HG03457 (cell line): ENCODE measurements around the gene ACACB.

Source experiments
- ATAC-seq: cut with Tn5 transposase; IDR thresholded peaks from one replicate; pipeline ENCODE4 v1.9.1; 2021; ENCODE audit warnings: moderate number of reproducible peaks; ENCODE audit not compliant: unreplicated experiment

Gene ACACB

GRCh38 chr12:109271418-109271817 lies 155.0 kb downstream of the ACACB start:
- ATAC-seq, result no peak

GRCh38 chr12:109273354-109273753 lies 157.0 kb downstream of the ACACB start:
- ATAC-seq, result no peak

GRCh38 chr12:109274381-109274780 lies 158.0 kb downstream of the ACACB start:
- ATAC-seq, result no peak

GRCh38 chr12:109275173-109275572 lies 158.8 kb downstream of the ACACB start:
- no peak for ATAC-seq

GRCh38 chr12:109276160-109276559 lies 159.8 kb downstream of the ACACB start:
- ATAC-seq, result no peak

- ATAC-seq, result no peak
Observed at GRCh38 chr12:109277255-109277898, 161.0 kb downstream of the ACACB start.

GRCh38 chr12:109277899-109278762 lies 161.7 kb downstream of the ACACB start:
- no peak for ATAC-seq

- ATAC-seq, result no peak
Observed at GRCh38 chr12:109278912-109279311, 162.5 kb downstream of the ACACB start.

GRCh38 chr12:109279525-109279924 lies 163.1 kb downstream of the ACACB start:
- no peak for ATAC-seq

GRCh38 chr12:109281452-109281851 lies 165.1 kb downstream of the ACACB start:
- ATAC-seq, result no peak

- ATAC-seq, result no peak
Observed at GRCh38 chr12:109284392-109284791, 168.0 kb downstream of the ACACB start.

GRCh38 chr12:109286252-109286651 lies 169.9 kb downstream of the ACACB start:
- no peak for ATAC-seq

- ATAC-seq, result no peak
Observed at GRCh38 chr12:109286652-109287051, 170.3 kb downstream of the ACACB start.

GRCh38 chr12:109287181-109287580 lies 170.8 kb downstream of the ACACB start:
- no peak for ATAC-seq

GRCh38 chr12:109287811-109288469 lies 171.6 kb downstream of the ACACB start:
- ATAC-seq, result no peak

GRCh38 chr12:109288571-109288970 lies 172.2 kb downstream of the ACACB start:
- no peak for ATAC-seq

- ATAC-seq, result no peak
Observed at GRCh38 chr12:109289004-109289403, 172.6 kb downstream of the ACACB start.

- no peak for ATAC-seq
Observed at GRCh38 chr12:109289551-109289950, 173.2 kb downstream of the ACACB start.

- no peak for ATAC-seq
Observed at GRCh38 chr12:109290061-109290460, 173.7 kb downstream of the ACACB start.

- no peak for ATAC-seq
Observed at GRCh38 chr12:109291117-109291516, 174.7 kb downstream of the ACACB start.

GRCh38 chr12:109291521-109292341 lies 175.3 kb downstream of the ACACB start:
- no peak for ATAC-seq
